PC-3 (cell line): ENCODE measurements around the gene FAM184A.

Experiments used
- EZH2 ChIP-seq: fragments of 300-600 bp; sonication (generic); IDR thresholded peaks from one replicate; pipeline ENCODE4 v1.6.1; 2017; ENCODE audit warnings: antibody characterized with exemption, mild to moderate bottlenecking, low read length; ENCODE audit not compliant: unreplicated experiment
- EZH2phosphoT487 ChIP-seq: fragments of 300-600 bp; sonication (generic); IDR thresholded peaks from 2 replicates; pipeline ENCODE4 v1.6.1; 2018; ENCODE audit warnings: mild to moderate bottlenecking, antibody characterized with exemption, low read length, borderline replicate concordance
- TF ChIP-seq, protein P1 (sequence below): fragments of 300-600 bp; sonication (generic); conservative IDR thresholded peaks from 2 replicates; pipeline ENCODE4 v1.5.1; 2017; ENCODE audit warnings: antibody characterized with exemption, low read depth, mild to moderate bottlenecking, low read length

DNA sequence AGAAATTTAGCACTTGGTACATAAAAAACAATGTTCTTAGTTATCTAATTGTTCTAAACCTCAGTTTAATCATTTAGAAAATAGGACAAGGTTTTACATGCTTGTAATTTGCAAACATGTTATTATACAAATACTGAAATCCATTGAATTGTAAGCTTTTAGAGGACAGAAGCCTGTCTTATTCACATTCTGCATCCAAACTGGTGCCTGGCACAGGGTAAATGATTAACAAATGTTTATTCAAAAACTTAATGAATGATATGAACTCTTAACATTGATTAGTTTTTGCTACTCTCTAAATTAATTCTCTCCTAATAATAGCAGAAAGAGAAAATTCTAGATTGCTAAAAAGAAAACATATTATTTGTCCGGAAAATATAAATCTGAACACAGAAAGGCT is 85.1 kb downstream of the FAM184A start:
- TF ChIP-seq, protein P1, sequence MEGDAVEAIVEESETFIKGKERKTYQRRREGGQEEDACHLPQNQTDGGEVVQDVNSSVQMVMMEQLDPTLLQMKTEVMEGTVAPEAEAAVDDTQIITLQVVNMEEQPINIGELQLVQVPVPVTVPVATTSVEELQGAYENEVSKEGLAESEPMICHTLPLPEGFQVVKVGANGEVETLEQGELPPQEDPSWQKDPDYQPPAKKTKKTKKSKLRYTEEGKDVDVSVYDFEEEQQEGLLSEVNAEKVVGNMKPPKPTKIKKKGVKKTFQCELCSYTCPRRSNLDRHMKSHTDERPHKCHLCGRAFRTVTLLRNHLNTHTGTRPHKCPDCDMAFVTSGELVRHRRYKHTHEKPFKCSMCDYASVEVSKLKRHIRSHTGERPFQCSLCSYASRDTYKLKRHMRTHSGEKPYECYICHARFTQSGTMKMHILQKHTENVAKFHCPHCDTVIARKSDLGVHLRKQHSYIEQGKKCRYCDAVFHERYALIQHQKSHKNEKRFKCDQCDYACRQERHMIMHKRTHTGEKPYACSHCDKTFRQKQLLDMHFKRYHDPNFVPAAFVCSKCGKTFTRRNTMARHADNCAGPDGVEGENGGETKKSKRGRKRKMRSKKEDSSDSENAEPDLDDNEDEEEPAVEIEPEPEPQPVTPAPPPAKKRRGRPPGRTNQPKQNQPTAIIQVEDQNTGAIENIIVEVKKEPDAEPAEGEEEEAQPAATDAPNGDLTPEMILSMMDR = no peak
- TF ChIP-seq EZH2 (no peak), EZH2phosphoT487 (no peak)
